ENCODE data around the gene PRR12.

DNA sequence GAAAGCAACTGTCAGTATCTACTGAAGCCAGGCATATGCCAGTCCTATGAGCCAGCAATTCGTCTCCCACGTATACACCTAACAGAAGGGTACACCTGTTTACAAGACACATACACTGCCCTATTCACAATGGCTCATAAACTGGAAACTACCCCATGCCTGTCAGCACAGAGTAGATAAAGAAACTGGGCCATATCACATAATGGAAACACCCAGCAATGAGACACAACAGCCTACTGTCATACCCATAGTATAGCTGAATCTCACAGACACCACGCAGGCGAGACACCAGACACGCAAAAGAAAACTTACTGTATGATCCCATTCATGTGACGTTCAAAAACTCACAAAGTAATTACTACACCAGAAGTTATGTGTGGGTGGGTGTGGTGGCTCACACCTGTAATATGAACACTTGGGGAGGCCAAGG lies 26.4 kb upstream of the PRR12 start:
- TF ChIP-seq, protein P1, sequence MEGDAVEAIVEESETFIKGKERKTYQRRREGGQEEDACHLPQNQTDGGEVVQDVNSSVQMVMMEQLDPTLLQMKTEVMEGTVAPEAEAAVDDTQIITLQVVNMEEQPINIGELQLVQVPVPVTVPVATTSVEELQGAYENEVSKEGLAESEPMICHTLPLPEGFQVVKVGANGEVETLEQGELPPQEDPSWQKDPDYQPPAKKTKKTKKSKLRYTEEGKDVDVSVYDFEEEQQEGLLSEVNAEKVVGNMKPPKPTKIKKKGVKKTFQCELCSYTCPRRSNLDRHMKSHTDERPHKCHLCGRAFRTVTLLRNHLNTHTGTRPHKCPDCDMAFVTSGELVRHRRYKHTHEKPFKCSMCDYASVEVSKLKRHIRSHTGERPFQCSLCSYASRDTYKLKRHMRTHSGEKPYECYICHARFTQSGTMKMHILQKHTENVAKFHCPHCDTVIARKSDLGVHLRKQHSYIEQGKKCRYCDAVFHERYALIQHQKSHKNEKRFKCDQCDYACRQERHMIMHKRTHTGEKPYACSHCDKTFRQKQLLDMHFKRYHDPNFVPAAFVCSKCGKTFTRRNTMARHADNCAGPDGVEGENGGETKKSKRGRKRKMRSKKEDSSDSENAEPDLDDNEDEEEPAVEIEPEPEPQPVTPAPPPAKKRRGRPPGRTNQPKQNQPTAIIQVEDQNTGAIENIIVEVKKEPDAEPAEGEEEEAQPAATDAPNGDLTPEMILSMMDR (IDR thresholded peaks at IDR 0.05), result no peak
- no peak for TF ChIP-seq POLR2A (IDR thresholded peaks at IDR 0.05)
